Measurements from ENCODE around the gene NUP155.

Gene NUP155

DNA sequence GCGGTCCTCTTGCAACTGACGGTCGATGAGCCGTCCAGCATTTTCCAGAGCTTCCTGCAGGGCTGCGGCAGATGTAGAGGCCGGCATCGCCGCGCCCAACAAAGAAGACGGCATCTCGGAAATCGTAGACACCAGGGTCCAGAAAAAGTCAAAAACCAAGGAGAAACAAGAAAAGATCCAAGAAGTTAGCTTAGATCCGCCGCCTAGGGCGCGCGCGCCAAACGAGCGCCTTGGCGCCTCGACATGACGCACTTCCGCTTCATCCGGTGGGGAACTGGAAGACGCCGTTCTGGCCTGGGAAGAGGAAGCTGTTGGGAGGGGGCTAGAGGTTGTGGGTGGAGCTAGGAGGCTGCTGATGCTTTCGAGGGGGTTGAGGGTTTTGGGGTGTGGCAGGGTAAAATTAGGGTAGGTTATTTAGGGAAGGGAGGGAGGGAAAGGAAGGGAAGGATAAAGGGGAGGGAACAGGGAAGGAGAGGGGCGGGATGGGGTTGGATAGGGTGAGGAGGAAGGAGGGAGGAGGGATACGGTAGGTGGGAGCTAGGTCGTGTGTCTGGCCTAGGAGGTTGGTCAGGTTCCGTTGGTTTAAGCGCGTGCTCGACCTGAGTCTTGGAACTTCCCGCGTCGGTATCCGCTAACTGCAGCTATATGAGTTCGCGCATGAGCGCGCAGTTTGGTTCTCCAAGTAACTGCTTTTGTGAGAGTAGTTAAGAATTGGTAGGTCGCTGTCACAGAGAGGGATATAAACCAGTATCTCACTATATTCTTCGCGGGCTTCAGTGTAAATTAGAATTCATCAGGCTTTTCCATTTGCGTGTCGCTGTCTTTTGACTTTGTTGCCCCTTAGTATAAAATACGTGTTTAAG is at the start of gene NUP155:
NUP155 (minus strand) TSS at position 243 of the 863 bp plus-strand sequence; CDS start at position 114, 129 bp downstream.
- Histone ChIP-seq H3K27ac (ENCODE audit: extremely low read depth, low read depth, low read length) (peak within 1 kb of the TSS; percentile 88), H3K4me3 (ENCODE audit: low read depth, low read length) (peak within 1 kb of the TSS; percentile 97), H3K4me1 (ENCODE audit: control insufficient read depth, insufficient read depth, low read length) (peaks cover 11% of the 10 kb centered on the region), H3K36me3 (ENCODE audit: control insufficient read depth in 2 of 2, insufficient read depth in 1 of 2, low read length in 2 of 2) (peaks cover 15 to 28% of the 10 kb centered on the region in 2 experiments; a peak in 2 of 3 replicates), H3K9me3 (ENCODE audit: control insufficient read depth, insufficient read depth, low read depth, low read length) (no peaks in the 10 kb centered on the region)
- ChIA-PET CTCF (interaction anchor here (0.8 to 1.4 kb wide), 4 partner anchors 8 to 822 kb away, joined by 3 read pairs; partner anchors contain the start of gene WDR70), POLR2A (interaction anchor here (0.5 to 1.9 kb wide), 20 partner anchors 9 to 1438 kb away, joined by 3 to 85 read pairs (median 4); partner anchors contain the start of genes CPLANE1, LMBRD2, NIPBL and SKP2)
- TF ChIP-seq, protein P1, sequence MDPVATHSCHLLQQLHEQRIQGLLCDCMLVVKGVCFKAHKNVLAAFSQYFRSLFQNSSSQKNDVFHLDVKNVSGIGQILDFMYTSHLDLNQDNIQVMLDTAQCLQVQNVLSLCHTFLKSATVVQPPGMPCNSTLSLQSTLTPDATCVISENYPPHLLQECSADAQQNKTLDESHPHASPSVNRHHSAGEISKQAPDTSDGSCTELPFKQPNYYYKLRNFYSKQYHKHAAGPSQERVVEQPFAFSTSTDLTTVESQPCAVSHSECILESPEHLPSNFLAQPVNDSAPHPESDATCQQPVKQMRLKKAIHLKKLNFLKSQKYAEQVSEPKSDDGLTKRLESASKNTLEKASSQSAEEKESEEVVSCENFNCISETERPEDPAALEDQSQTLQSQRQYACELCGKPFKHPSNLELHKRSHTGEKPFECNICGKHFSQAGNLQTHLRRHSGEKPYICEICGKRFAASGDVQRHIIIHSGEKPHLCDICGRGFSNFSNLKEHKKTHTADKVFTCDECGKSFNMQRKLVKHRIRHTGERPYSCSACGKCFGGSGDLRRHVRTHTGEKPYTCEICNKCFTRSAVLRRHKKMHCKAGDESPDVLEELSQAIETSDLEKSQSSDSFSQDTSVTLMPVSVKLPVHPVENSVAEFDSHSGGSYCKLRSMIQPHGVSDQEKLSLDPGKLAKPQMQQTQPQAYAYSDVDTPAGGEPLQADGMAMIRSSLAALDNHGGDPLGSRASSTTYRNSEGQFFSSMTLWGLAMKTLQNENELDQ (tag by site-specific recombination; IDR thresholded peaks at IDR 0.05; ENCODE audit: low read depth), result no peak
- TF ChIP-seq ZNF10 (tag by site-specific recombination; IDR thresholded peaks at IDR 0.05) (peak; percentile 59; the same call in 1 of the 2 replicates), ZNF354C (tag by site-specific recombination; IDR thresholded peaks at IDR 0.05; ENCODE audit: borderline replicate concordance, low read depth) (no peak), ZNF350 (tag by site-specific recombination; IDR thresholded peaks at IDR 0.05) (no peak), ZNF843 (tag by site-specific recombination; IDR thresholded peaks at IDR 0.05) (peak; percentile 85), ZNF544 (tag by site-specific recombination; IDR thresholded peaks at IDR 0.05) (no peak), SP7 (tag by site-specific recombination; IDR thresholded peaks at IDR 0.05) (peak; percentile 96), YY2 (tag by site-specific recombination; IDR thresholded peaks at IDR 0.05) (no peak), BCL11A (tag by site-specific recombination; IDR thresholded peaks at IDR 0.05; ENCODE audit: low read depth) (no peak), ZNF768 (tag by site-specific recombination; IDR thresholded peaks at IDR 0.05) (no peak), SP2 (tag by site-specific recombination; IDR thresholded peaks at IDR 0.05) (peak; percentile 100), ZNF600 (tag by site-specific recombination; IDR thresholded peaks at IDR 0.05) (peak; percentile 99), ZNF776 (tag by site-specific recombination; IDR thresholded peaks at IDR 0.05; ENCODE audit: borderline replicate concordance) (peak; percentile 100), ZNF184 (tag by site-specific recombination; IDR thresholded peaks at IDR 0.05) (peak; percentile 62; the same call in 1 of the 2 replicates), ZNF629 (tag by site-specific recombination; IDR thresholded peaks at IDR 0.05) (peak; percentile 99), ZNF416 (tag by site-specific recombination; IDR thresholded peaks at IDR 0.05) (no peak)
- TF ChIP-seq, protein P2, sequence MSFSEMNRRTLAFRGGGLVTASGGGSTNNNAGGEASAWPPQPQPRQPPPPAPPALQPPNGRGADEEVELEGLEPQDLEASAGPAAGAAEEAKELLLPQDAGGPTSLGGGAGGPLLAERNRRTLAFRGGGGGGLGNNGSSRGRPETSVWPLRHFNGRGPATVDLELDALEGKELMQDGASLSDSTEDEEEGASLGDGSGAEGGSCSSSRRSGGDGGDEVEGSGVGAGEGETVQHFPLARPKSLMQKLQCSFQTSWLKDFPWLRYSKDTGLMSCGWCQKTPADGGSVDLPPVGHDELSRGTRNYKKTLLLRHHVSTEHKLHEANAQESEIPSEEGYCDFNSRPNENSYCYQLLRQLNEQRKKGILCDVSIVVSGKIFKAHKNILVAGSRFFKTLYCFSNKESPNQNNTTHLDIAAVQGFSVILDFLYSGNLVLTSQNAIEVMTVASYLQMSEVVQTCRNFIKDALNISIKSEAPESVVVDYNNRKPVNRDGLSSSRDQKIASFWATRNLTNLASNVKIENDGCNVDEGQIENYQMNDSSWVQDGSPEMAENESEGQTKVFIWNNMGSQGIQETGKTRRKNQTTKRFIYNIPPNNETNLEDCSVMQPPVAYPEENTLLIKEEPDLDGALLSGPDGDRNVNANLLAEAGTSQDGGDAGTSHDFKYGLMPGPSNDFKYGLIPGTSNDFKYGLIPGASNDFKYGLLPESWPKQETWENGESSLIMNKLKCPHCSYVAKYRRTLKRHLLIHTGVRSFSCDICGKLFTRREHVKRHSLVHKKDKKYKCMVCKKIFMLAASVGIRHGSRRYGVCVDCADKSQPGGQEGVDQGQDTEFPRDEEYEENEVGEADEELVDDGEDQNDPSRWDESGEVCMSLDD (tag by site-specific recombination; IDR thresholded peaks at IDR 0.05), result peak; percentile 100
- TF ChIP-seq, protein P3, sequence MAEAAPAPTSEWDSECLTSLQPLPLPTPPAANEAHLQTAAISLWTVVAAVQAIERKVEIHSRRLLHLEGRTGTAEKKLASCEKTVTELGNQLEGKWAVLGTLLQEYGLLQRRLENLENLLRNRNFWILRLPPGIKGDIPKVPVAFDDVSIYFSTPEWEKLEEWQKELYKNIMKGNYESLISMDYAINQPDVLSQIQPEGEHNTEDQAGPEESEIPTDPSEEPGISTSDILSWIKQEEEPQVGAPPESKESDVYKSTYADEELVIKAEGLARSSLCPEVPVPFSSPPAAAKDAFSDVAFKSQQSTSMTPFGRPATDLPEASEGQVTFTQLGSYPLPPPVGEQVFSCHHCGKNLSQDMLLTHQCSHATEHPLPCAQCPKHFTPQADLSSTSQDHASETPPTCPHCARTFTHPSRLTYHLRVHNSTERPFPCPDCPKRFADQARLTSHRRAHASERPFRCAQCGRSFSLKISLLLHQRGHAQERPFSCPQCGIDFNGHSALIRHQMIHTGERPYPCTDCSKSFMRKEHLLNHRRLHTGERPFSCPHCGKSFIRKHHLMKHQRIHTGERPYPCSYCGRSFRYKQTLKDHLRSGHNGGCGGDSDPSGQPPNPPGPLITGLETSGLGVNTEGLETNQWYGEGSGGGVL (tag by site-specific recombination; IDR thresholded peaks at IDR 0.05), result peak; percentile 100
- TF ChIP-seq, protein P4, sequence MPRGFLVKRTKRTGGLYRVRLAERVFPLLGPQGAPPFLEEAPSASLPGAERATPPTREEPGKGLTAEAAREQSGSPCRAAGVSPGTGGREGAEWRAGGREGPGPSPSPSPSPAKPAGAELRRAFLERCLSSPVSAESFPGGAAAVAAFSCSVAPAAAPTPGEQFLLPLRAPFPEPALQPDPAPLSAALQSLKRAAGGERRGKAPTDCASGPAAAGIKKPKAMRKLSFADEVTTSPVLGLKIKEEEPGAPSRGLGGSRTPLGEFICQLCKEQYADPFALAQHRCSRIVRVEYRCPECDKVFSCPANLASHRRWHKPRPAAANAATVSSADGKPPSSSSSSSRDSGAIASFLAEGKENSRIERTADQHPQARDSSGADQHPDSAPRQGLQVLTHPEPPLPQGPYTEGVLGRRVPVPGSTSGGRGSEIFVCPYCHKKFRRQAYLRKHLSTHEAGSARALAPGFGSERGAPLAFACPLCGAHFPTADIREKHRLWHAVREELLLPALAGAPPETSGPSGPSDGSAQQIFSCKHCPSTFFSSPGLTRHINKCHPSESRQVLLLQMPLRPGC (tag by site-specific recombination; IDR thresholded peaks at IDR 0.05), result peak; percentile 93
- TF ChIP-seq, protein P5, sequence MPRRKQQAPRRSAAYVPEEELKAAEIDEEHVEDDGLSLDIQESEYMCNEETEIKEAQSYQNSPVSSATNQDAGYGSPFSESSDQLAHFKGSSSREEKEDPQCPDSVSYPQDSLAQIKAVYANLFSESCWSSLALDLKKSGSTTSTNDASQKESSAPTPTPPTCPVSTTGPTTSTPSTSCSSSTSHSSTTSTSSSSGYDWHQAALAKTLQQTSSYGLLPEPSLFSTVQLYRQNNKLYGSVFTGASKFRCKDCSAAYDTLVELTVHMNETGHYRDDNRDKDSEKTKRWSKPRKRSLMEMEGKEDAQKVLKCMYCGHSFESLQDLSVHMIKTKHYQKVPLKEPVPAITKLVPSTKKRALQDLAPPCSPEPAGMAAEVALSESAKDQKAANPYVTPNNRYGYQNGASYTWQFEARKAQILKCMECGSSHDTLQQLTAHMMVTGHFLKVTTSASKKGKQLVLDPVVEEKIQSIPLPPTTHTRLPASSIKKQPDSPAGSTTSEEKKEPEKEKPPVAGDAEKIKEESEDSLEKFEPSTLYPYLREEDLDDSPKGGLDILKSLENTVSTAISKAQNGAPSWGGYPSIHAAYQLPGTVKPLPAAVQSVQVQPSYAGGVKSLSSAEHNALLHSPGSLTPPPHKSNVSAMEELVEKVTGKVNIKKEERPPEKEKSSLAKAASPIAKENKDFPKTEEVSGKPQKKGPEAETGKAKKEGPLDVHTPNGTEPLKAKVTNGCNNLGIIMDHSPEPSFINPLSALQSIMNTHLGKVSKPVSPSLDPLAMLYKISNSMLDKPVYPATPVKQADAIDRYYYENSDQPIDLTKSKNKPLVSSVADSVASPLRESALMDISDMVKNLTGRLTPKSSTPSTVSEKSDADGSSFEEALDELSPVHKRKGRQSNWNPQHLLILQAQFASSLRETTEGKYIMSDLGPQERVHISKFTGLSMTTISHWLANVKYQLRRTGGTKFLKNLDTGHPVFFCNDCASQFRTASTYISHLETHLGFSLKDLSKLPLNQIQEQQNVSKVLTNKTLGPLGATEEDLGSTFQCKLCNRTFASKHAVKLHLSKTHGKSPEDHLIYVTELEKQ (tag by site-specific recombination; IDR thresholded peaks at IDR 0.05; ENCODE audit: borderline replicate concordance), result 0 out of 2 replicates have a peak, but pooled peaks have one; percentile 24
- TF ChIP-seq, protein P6, sequence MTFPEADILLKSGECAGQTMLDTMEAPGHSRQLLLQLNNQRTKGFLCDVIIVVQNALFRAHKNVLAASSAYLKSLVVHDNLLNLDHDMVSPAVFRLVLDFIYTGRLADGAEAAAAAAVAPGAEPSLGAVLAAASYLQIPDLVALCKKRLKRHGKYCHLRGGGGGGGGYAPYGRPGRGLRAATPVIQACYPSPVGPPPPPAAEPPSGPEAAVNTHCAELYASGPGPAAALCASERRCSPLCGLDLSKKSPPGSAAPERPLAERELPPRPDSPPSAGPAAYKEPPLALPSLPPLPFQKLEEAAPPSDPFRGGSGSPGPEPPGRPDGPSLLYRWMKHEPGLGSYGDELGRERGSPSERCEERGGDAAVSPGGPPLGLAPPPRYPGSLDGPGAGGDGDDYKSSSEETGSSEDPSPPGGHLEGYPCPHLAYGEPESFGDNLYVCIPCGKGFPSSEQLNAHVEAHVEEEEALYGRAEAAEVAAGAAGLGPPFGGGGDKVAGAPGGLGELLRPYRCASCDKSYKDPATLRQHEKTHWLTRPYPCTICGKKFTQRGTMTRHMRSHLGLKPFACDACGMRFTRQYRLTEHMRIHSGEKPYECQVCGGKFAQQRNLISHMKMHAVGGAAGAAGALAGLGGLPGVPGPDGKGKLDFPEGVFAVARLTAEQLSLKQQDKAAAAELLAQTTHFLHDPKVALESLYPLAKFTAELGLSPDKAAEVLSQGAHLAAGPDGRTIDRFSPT (tag by site-specific recombination; IDR thresholded peaks at IDR 0.05), result peak; percentile 77; the same call in 1 of the 2 replicates
